ENCODE data around the gene DAP.

Gene DAP

DNA sequence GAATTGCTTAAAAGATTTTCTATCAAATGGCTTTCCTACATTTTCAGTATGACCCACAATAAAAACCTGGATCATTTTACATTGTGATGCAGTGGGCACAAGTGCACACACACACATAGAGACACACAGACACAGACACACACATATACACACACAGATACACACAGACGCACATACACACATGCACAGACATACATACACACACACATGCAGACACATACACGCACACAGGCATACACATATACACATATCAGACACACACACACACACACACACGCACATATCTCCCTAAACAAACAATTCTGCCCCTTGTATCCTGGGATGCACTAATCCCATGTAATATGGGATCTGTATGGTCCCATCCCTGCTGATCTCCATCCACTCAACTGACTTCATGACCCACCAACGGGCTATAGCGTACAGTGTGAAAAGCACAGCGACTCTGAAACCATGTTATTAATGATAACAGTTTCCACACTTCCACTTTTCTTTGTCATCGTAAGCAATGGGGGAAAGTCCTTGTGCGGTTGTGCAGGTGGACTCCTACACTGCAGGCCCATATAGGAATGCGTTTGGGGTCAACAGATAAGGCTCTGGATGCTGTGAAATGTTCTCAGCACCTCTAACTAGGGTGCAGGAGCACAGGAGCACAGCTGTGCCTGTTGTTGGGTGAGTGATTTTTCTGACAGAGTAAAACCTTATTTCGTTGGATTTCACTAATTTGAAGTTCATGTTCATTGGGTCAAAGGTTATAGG is 52.7 kb downstream of the DAP start:
- no peak for DNase-seq

DNA sequence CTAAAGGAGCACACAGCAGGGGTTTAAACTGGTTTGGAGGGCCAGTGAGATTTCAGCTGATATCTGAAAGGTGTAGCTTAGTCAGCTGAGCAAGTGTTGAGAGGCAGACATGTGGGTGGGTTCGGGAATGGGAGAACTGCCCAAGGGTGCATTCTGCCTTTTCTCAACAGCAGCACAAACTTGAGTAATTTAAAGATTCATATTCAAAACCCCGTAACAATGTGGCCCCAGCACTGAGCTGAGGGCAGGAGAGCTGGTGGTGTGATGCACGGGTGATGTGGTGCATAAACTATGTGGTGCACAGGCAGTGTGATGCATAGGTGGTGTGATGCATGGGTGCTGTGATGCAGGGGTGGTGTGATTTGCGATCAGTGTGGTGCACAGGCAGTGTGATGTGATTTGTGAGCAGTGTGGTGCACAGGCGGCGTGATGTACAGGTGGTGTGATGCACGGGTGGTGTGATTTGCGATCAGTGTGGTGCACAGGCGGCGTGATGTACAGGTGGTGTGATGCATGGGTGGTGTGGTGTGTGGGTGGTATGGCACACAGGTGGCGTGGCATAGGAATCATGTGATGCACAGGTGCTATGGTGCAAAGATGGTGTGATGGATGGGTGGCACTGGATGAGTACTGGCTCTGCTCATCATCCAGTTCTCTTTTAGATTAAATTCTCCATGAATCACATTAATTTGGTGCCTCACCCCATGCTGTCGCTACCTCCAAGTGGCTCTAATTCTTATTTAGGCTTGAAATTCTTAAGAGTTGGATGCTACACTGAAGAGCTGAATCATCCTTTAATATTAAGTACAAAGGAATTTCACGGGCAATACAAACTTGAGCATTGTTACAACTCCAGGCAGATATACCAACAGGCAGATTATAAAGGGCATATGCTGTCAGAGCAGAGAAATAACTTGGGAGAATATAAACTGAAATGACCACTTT is 53.6 kb downstream of the DAP start:
- no peak for DNase-seq

- no peak for DNase-seq
Measured at GRCh38 chr5:10706326-10706725, 54.7 kb downstream of the DAP start.

GRCh38 chr5:10705747-10706146 is 55.3 kb downstream of the DAP start:
- DNase-seq: no peak

GRCh38 chr5:10704949-10705621 is 55.9 kb downstream of the DAP start:
- no peak for DNase-seq

- no peak for DNase-seq
Measured at GRCh38 chr5:10703676-10704075, 57.4 kb downstream of the DAP start.

GRCh38 chr5:10702911-10703491 is 58.0 kb downstream of the DAP start:
- DNase-seq: no peak

DNA sequence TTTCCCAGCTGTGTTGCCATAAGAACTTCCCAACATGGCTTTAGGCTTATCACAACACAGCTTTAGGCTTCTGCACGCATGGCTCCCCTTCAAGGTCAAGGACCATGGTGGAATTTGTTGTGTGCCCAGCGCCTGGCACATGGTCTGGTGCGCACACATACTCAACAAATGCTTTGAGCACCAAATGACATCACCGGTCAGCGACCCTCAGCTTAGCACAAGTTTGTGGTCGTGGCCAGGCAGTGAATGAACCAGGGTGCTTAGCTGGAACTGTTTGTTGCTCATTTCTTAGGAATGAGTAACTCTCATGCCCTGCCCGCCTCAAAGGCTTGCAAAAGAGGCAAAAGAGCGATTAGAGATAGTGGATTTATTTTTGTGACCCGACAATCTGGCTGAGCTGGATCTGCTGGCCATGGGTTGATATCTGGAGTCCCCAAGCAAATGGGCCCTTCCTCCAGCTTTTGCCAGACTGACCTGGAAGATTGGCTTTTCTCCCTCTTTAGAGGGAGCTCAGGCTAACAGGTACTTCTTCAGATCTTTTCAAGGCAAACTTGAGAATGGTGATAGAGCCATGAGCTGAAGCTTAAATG is 58.9 kb downstream of the DAP start:
- no peak for DNase-seq

DNA sequence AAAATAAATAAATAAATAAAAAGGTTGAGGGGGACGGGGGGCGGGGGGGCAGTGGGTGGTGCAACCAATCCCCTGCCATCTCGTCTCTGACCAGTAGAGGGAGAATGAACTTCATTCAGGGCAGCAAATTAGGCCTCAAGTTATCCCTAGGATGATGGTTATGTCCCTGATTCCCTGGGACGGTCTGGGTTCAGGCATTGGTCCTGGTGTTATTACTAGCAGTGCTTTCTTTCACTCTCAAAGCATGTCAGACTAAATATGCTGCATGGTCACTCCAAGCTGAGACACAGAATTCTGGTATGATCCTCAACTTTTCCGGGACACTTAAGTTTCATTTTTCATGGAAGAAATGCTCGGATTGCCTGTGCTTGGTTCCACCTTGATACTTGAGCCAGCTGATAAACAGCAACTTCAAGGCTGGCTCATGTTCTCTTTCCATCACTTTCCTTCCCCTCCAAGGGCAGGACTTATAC is 59.4 kb downstream of the DAP start:
- DNase-seq: no peak

DNA sequence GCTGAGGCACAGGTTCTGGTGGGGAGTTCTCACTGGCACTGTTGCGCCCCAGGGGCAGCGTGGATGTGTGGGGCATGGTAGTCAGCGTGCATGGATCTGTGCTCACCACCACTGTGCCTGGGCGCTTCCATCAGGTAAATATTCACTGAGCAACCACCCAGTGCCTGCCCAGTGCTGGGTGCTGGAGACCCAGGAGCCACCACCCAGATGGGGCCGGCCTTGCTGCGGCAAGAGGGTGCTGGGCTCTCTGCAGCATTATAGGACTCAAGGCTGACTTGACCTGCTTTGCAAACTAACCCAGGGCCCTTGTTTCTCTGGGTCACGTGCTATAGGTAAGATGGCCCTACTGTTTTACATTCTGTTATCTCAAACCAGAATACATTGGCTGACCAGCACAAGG is 60.5 kb downstream of the DAP start:
- no peak for DNase-seq

DNA sequence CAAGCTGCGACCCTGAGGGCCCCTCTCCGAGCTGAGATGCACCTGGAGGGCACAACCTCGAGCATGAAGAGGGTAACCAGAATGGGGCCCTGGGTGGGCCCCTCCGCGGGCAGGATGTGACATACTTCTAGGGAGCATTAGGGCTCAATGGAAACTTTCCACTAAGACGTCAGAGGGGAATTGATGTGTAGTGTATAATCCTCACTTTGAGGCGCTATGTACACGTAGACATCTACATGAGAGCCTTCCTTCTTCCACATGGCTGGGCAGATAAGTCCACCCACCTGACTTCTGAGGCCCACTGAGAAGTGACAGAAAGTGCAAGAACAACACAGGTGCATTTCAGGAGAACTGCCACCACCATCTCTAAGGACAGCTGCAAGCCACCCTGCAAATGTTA is 61.0 kb downstream of the DAP start:
- peak; percentile 15 for DNase-seq

DNA sequence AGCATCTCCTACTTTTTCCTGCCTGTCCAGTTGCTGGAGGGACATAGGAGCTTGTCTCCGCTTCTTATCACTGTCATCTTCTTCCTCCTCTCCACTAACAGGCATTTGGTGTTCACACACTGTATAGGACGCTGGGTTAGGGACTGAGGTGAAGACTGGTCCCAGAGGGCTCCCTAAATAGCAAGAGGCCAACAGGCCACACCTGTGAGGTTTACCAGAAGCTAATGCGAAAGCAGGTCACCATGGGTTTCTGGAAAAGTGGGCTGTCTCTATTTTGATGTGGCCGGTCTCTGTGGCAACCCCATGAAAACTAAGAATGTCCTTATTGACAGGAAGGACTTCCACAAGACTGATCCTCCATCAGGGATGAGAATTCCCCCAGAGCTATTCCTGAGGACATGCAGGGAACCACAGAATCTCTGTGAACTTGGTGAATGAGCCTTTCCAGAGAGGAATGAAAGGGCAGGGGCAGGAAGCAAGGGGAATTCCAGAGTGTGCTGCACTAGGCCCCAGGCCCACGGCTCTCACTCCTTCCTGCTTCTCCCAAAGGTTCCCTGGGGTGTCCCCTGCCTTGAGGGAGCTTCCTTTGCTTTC is 61.7 kb downstream of the DAP start:
- DNase-seq: no peak

DNA sequence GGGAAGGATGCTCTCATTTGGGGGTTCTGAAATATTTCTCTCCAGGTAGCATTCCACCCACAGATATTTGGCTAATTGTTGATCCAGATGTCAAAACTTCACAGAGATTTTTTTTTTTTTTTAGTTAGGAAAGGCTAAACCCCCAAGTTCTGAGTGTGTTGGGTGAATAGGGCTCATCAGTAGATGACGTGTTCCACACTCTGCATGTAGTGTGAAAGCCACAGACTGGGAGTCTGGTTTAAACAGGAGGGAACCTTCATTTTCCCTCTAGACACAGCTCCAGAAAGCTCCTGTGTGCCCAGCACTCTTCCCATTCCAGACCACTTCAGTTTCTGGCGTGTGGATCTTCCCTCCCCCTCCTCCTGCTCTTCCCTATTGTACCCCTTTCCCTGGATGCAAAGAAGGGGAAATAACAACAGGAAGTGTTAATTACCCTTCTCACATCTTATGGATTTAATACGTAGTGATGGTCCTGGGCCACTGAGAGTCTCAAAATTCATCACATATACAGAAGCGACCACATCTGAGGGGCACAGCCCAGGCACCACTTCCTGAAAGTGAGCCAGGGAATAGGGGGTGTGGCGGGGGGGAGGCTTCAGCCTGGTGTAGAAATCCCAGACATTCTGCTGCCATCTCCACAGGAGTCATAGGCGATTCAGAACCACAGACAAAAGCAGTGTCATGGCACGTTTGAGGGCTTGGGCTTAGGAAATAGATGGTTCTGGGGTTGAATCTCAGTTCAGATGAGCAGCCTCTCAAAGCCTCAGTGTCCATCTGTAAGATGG is 65.1 kb downstream of the DAP start:
- no peak for DNase-seq

DNA sequence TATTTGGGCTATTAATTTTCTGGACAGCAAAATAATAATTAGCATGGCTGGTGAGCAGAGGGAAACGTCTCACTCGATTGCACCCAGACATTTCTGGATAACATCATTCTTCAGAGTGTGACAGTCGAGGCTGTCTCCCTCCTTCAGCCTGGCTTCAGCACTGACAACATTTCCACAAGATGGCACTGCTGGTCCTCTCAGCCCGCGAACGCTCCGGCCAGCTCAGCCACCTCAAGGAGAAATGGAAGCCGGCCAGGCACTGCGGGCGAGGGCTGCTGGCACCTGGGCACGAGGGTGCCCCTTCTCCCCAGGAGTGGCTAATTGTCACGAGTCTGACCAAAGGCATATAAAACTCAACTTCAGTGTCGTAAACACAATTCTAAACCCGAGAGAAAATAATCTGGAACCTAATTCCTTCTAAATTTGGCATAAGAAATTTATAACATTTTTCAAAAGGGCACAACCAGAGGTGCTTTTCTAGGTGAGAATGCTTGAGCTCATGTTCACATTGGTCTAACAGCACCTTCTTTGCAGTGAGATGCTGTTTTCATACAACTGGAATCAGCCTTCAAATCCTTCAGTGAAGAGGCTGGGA is 65.9 kb downstream of the DAP start:
- DNase-seq: peak; percentile 32

- no peak for DNase-seq
Measured at GRCh38 chr5:10691826-10692785, 68.9 kb downstream of the DAP start.

DNA sequence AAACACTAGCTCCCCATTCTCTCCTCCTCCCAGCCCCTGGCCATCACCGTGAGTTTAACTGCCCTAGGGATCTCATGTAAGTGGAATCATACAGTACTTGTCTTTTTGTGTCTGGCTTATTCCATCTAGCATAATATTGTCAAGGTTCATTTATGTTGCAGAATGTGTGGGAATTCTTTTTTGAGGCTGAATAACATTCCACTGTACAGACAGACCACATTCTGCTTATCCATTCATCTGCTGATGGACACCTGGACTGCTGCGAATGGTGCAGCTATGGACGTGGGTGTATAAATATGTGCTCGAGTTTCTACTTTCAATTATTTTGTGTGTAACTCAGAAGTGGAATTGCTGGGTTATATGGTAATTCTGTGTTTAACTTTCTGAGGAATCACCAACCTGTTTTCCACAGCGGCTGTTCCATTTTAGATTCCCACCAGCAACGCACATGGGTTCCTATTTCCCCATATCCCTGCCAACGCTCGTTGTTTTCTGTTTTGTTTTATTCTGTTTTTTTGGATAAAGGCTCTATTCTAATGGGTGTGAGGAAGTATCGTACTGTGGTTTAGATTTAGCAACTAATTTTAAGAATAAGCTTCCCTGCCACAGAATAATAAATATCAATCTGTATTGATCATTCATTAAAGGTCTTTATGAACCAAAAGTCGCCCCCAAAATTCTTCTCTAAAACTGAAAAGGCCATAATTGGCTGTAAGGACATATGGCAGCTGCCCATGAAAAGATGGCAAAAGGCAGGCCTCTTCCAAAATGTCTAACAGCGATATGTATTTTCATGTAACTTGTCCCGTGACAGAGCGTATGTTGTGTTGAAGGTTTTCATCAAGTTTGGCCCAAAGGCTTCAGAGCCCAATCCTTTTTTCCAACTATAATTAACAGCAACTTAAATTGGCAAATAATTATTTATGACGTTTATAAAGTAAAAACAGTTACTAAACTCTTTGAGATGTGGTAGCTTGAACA is 70.3 kb downstream of the DAP start:
- DNase-seq: no peak

- DNase-seq: no peak
Measured at GRCh38 chr5:10689391-10690081, 71.5 kb downstream of the DAP start.

DNA sequence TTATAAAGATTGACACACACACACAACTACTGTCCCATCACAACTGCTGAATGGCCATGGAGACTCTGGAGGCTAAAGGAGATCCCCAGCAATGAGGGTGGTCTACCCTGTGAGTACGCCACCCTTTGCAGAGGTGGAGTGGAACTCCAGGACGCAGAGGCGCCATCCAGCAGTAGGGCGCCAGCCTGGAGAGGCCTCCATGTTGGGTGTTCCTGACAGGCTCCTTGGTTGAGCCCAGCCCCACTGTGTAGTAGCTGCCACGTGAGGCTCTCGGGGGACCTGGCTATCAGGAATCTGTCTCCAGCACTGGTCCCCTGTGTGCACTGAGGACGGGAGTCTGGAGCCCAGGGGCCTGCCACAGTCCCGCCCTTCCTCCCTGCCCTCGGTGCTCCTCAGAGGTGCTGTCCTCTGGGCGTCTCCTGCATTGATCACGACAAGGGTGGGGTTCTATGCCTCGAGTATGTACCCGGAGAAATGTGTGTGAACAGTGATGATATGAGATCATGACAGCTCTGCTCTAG is 72.3 kb downstream of the DAP start:
- DNase-seq: no peak
